Measurements from ENCODE around the gene PDXDC1. TPM values are rescaled to one million over a fixed set of nuclear protein-coding genes. Genes with fewer than 3 reads are reported as not detected.
A peak's percentile ranks its signal among the peaks of the same experiment; 100 is the strongest.
"Not testable (repeated sequence)": the region's sequence is repeated elsewhere in the genome, so short reads cannot be mapped to it uniquely, and the experiment has no call there.

The PDXDC1 gene
- polyA plus RNA-seq, 10 donors: 29.5 to 54.1 (median 47.0) TPM

DNA sequence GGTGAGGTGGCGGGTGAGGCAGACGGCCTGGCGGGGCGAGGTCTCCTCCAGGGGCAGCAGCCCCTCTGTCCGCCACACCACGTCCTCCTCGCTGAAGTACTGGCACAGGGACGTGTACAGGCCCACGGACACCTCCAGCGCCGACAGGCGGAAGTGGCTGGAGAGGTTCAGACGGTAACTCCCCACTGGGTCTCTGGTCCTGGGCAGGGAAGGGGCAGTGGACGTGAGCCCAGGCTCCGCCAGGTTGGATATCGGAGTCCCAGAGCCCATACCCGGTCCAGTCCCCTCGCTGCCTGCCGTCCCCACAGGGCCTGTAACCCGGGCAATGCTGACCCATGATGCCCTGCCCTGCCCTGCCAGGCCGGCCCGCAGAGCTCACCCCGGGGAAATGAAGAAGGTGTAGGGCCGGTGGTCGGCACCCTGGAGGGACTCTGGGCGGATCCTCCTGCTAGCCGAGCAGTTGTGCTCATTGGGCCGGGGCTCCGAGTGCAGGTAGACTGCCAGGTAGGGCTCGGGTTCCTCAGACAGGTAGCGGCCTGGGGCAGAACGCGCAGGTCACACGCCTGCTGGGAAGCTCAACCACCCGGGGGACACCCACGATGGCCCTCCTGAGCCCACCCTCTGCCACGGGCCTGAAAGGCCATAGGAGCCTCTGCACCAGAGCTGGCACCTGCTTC is 155.6 kb downstream of the PDXDC1 start:
- DNase-seq: not testable (repeated sequence)

DNA sequence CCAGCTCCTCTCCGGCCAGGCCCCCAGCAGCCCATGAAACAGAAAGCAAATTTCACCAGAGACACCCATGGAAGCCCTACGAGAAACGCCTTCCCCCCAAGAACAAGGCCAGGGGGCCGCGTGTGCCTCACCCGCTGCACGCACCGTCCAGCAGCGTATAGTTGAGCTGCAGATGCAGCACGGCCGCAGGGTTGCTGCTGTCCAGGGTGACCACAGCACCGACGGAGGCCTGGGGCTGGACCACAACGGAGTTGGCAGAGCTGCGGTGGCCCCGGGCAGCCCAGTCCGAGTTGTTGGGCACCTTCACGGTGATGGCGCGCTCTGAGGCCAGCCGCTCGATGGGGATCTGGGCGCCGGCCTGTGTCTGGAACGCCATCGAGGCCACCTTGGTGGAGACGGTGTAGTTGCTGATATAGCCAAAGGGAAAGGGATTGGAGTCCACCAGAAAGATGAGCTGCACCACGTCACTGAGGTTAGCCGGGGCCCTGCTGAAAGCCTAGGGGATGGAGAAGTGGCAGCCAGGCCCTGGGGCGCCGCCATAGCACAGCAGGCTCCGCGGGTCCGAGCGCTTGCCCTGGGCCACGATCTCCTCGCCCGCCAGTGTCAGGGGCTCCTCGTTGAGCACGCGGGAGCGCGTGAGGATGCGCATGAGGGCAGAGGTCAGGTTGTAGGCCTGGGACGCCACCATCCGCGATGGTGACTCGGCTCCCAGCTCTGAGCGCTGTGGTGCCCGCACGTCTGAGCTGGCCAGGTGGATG is 156.3 kb downstream of the PDXDC1 start:
- DNase-seq: not testable (repeated sequence)

DNA sequence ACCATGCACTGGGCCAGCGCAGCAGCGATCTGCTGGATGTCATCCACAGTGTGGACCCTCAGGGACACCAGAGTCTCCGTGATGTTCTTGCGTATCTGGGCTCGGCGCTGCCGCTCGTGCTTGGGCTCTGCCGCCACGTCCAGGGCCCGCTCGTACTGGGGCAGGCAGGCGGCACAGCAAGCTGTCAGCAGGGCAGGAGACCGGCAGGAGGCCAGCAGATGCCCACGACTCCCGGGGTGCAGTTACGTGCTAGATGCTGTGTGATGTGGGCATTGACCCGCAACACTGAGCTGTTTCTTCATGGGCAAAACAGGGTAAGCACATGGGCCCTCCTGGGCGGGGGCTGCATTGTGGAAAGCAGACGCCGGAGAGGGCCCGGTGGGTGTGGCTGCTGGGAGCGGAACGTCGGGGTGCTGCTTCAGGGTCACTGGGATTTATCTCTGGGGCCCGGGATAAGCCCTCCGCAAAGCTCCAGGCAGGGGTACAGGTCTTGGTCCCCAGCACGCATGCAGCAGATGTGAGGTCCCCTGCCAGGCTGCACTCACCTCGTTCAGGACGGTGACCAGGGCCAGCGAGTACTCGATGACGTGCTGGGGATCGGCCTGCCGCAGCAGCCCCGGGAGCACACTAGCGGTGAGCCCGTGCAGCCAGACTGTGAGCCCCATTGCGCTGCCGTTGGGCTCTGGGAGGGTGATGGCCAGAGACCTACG is 158.0 kb downstream of the PDXDC1 start:
- DNase-seq: not testable (repeated sequence)

DNA sequence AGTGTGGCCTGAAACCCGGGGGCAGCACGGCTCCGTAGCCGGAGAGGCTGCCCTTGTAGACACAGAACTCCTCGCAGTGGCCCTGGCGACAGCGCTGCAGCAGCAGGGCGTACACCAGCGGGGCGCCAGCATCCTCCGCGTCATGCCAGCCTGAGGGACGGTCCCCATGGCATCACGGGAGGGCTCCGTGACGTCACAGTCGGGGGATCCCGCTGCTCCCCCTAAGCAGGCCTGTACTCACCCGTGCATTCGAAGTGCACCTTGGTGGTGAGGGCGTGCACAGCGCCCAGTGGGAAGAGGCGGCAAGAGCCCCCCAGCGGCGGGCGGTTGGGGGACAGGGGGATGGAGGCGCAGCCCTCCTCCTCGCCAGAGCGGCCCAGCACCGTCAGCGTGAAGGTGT is 158.7 kb downstream of the PDXDC1 start:
- not testable (repeated sequence) for DNase-seq

DNA sequence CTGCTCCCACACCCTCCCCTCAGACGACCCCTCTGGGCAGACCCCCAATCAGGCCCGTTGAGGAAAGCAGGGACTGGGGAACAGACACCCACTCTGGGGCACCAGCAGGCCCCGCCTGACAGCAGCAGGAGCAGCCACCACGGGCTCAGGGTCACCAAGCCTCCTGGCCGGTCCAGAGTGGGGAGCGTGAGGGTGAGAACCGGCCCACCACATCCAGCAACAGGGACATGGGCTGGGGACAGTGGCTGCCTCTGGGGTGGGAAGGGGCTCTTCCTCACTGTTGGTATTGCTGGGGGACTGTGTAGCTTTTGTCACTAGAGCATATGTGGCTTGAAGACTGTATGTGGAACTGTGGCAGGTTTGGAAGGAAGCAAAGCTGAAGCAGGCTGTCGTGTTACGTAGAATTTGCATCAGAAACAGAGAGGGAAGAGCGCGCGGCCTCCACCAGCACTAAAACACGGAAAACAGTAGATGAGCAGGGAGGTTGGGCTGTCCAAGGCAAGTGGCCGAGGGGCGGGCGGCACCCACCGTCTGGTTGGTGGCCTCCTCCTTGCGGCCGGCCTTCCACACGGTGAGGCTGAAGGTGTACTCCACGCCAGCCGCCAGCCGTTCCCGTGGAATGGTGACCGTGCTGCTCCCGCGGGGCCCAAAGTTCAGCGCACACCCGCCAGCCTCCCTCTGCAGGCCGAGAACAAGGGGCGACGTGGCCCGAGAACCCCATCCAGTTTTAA is 160.1 kb downstream of the PDXDC1 start:
- not testable (repeated sequence) for DNase-seq

DNA sequence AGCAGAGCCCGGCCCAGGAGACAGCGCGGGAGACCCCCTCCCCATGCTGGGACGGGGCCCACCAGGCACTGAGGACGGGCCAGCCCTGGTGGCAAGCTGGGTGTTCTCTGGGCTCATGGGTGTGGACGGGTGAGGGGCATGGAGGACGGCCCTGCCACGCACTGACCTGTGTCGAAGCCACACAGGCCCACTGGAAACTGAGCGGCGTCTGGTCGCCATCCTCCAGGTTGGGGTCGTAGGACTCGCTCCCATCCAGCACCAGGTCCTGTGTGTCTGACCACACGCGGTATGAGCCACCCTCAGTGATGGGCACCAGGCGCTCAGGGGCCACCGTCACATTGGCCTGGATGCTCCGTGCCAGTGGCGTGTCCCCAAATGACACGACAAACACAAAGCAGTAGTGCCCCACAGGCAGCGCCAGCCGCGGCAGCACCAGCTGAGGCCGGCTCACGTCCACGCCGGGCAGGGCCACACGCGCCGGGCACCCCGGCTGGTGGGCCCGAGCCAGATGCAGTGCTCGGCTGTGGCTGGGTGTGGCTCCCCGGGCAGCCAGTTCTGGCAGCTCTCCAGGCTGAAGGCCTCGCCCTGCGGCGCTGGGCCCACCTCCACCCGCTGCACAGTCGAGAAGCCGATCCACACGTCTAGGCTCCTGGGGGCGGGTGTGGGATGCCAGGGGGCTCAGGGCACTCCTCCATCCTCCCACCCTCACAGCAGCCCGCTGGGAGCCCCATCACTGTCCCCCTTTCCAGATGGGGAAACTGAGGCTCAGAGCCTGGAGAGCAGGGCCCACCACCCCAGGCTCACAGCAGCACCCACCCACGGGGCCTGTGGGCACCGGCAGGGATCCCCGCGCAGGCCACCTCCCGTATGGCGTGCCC is 160.9 kb downstream of the PDXDC1 start:
- DNase-seq: not testable (repeated sequence)

DNA sequence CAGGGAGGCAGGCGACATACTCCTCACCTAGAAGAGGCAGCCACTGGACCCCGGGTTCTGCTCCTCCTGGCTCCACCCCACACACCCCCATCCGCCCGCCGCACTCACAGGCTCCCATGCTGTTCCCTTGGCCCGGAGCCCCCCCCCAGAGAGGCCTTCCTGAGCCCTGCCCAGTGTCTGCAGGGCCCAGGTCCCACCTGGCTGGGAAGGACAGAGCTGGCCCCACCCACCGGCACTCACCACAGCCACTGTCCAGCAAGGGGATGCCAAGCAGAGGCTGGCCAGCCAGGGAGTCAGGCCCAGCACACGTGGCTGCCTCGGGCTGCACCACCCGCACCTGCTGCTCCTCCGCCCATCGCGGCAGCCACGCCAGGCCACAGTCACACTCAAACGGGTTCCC is 162.7 kb downstream of the PDXDC1 start:
- DNase-seq: not testable (repeated sequence)

DNA sequence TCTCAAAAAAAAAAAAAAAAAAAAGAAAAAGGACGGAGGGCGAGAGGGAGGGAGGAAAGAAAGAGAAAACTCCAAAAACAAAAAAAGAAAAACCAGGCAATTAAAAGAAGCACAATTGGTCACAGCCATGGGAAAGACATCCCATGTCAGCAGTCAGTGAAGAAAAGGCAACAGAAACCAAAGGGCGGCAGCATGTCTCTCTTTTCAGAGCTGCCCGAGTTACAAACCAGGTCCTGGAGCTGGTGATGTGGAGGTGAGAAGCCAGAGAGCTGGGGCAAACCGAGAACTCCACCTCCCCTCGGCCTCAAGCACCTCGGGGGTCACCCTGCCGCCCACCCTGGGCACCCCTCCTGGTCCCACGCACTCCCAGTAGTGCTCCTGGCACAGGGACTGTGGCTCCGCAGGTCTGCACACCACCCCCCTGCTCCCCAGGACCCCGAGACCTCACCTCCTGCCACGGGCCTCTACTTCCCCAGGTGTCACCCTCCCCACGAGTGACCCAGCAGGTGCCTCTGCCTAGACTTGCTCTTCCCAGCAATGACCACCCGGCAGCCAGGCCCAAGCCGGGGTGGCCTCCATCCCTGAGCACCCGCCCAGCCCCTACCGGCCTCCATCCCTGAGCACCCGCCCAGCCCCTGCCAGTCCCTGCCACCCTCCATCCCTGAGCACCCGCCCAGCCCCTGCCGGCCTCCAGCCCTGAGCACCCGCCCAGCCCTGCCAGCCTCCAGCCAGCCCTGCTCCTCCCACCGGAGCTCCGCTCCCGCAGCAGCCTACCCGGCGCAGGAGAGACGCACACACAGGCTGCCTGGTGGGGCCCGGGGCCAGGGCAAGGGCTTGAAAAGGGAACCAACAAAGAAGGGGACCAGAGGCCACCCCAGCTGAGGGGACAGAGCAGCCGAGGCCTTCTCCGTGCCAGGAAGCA is 165.9 kb downstream of the PDXDC1 start:
- peak in 1 of 3 donors; percentile 29 for DNase-seq

DNA sequence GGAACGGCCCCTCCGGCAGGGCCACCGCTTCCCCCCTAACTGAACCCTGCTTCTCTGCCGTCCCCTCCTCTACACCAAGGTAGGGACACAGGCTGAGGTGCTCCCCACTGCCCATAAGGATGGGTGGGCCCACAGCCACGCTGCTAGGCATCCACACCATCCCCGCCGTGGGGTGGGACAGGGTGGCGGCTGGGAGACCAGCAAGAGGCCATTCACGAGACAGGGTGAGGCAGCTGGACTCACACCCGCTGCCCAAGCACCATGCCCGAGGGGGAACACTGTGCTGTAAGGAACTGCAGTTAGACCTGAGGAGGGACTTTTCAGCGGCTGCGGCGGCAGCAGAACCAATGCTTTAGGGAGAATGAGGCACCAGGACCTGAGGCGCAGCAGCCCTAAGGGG is 166.8 kb downstream of the PDXDC1 start:
- peak in 1 of 3 donors; percentile 21 for DNase-seq

DNA sequence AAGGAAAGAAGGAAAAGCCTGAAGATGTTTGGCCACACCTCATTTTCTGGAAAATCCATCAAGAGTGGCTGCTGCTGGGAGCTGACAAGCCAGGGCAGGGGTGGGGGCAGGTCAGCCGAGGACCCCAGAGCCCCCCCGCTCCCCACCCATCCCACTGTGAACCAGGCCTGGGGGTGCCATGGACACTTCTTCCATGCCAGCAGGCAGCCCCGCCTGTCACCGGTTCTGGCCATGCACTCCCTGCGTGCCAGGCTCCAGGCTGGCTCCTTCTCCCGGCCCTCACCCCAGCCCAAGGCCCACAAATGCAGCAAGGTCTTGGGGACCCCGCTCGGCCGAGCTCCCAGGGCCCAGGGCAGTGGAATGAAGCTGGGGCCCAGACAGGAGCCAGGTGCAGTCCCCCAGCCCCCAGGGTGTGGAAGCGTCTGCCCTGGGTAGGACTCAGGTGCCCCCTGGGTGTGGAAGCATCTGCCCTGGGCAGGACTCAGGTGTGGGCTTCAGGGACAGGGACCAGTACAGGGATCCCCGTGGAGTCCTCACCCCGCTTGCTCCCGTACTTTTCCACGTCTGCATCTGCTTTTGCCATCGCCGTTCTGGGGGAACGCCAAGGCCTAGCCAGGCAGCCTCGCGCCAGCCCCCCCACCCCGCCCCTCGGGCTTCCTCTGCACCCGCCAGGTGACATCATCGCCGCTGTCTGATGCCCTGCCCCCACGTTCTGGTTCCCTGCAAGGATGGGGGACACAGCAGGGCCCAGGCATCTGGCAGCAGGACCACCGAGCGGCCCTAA is 167.5 kb downstream of the PDXDC1 start:
- peak in 1 of 3 donors; percentile 26 for DNase-seq

DNA sequence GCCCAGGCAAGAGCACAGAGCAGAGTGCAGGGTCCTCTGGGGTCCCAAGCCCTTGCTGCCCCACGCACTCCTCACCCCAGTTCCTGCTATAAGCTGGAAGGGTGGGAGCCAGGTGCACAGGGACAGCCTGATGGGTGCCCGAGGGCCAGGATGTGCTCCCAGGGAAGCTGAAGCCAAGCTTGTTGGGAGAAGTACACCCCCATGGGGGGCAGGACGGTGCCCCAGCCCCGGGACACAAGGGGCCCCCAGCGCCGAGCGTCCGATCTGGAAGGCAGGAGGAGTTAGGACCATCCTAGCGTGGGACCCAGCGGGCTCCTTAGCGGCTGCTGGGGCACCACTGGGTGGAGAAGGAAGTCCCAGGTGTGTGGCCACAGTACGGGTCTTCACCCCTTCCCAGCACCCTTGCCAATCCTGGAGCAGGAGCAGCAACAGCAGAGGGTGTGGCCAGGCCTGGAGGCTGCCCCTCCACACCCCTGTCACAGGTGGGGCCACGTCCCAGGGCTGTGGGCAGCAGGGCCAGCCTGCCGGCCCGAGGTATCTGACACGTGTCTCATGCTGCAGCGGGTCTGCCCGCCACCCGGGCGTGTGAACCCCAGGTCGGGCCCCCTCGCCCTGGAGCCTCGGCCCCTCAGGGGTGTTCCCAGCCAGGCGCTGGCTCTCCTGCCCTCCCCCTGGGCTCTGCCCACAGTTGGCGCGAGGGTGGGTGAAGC is 168.2 kb downstream of the PDXDC1 start:
- peak in 1 of 3 donors; percentile 11 for DNase-seq

DNA sequence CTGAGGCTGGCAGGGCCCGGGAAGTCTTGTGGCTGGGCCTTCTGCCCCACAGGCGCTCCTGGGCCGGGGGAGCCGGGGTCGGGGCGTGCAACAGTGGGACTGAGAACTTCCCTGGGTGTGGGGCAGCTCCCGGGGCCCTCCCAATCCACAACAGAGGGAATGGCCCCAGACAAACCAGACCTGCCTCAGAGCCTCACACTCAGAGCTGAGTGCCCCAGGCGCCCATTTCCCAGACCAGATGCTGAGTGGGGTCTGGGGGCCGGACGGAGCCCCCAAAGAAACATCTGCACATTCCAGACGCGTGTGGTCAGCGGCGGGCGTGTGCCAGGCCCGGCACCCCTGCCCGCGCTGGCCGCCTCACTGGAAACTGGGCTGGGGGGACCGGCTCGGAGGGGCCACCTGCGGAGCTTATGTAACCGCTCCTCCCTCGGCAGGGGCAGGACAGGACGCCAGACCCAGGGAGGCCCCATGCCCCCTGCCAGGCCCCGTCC is 168.8 kb downstream of the PDXDC1 start:
- peak in 1 of 3 donors; percentile 30 for DNase-seq

DNA sequence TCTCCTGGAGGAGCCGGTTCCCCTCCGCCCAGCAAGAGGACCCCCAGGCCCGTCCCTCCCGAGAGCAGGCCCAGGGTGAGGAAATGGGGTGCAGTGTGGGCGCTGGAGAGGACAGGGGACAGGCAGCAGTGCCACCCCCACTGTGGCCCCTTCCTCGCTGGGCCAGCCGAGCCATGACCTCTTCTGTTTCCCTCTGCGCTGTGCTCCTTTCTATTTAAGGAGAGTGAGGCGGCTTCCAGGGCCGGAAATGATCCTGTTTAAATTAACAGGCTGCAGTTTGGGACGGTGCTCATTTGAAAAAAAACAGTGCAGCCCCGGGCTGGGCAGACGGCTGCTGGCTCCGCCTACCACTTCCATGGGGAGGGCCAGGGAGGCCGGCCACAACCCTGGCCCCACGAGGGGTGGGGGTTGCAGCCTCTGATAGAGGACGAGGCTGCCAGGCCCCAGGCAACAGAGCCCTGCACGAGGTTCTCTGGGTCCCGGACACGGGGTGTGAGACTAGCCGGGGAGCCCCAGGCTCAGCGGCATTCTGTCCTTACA is 169.3 kb downstream of the PDXDC1 start:
- DNase-seq: peak in 1 of 3 donors; percentile 72

DNA sequence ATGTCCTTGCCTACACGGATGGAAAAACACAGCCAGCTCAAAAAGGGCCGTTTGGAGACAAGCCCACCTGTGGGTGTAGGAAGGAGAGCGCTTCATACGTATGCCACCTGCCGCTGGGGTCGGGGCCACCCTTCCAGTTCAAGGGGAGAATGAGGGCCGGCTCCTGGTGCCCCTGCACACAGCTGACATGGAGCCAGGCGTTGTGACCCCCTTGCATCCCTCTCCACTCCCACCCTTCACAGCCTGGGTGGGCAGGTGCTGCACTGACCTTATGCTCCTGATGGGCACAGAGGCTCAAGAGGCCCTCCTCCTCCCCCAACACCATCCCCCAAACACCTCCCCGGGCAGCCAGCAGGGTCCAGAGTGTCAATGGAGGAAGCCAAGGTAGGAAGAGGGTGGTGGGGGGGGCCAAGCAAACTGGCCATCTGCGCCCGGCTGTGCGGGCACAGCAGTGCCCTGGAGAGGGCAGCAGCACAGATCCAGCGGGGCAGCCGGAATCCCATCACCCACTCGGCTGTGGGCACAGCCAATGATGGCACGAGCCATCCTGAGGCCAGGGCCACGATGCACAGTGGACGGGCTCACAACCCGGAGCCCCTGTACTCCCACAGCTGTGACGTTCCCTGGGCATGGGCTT is 170.1 kb downstream of the PDXDC1 start:
- peak in 1 of 3 donors; percentile 18 for DNase-seq

DNA sequence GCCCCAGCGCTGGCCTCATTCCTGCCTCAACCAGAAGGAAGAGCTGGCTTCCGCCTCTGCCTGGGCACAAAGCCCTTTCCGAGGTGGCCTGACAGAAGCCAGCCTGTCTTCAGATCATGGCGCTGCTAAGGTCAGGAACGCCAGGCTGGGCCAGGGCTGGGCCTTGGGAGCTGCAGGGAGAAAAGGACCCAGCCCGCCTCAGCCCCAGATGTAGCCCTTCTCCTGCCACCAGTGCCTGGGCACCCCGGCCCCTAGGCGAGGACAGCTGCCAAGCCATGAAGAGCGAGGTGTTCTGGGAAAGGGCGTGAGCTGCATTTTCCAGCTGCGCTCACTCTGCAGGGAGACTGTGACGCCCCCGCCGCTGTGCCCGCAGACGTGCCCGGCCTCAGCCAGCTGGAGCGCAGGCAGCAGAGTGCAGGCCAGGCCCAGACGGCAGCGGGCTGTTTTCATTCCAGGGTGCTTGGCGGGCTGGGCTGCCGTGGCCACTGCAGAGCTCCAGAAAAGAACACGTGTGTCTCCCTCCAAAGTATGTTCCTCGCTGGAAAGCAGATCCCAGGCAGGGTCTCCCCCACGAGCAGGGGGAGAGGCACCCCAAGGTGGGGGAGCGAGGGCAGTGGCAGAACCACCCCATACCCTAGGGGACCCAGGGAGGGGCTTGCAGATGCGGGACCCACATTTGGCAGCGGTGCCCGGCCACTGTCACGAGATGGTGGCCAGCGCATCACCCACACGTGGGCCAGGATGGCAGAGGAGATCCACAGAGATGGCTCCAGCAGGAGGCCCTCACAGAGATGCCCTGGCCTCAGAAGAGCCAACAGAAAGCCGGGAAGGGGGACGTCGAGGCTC is 170.8 kb downstream of the PDXDC1 start:
- peak in 1 of 3 donors; percentile 59 for DNase-seq

DNA sequence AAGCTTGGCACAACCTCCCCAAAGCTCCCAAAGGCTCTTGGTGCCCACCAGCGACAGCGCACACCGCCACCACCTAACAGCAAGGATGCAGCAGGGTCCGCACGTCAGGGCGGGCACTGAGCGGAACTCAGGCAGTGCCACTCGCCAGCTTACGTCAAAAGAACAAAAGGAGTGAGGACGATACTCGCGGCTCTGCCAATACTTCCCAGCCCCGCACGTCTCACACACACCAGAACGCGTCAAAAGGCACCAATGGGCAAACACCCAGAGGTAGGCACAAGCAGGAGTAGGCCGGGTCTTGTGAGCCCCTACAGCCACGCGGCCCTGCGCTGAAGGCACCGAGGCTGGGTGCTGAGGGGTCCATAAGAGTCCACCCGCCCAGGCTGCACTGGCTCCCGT is 171.4 kb downstream of the PDXDC1 start:
- not testable (repeated sequence) for DNase-seq

All from muscle of back (tissue), 11 donors.